ENCODE results near the gene L3MBTL1.

DNA sequence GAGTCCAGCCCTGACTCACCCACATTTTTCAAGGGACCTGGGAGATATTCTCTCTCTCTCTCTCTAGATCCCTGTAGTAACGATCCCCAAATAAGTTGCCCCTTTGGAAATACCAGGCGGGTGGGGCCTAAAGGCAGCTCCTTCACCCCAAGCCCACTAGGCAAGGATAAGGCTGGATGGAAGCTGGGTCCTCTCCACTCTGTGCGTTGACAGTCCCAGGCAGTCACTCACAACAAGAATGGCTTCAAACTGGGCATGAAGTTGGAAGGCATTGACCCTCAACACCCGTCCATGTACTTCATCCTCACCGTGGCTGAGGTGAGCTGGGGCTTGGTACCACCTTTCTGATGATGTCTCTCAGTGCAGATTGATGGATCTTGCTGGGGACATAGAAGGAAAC, 21.6 kb downstream of the L3MBTL1 start:
- TF ChIP-seq, protein P1, sequence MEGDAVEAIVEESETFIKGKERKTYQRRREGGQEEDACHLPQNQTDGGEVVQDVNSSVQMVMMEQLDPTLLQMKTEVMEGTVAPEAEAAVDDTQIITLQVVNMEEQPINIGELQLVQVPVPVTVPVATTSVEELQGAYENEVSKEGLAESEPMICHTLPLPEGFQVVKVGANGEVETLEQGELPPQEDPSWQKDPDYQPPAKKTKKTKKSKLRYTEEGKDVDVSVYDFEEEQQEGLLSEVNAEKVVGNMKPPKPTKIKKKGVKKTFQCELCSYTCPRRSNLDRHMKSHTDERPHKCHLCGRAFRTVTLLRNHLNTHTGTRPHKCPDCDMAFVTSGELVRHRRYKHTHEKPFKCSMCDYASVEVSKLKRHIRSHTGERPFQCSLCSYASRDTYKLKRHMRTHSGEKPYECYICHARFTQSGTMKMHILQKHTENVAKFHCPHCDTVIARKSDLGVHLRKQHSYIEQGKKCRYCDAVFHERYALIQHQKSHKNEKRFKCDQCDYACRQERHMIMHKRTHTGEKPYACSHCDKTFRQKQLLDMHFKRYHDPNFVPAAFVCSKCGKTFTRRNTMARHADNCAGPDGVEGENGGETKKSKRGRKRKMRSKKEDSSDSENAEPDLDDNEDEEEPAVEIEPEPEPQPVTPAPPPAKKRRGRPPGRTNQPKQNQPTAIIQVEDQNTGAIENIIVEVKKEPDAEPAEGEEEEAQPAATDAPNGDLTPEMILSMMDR (IDR thresholded peaks at IDR 0.05): no peak
- TF ChIP-seq POLR2A (IDR thresholded peaks at IDR 0.05): no peak

Measured in thyroid gland (tissue), 4 donors.